DLD1 (cell line): ENCODE measurements around the gene PPP1R14B.

ENCODE experiments used
- in situ Hi-C: cut with HindIII; loops from 2 replicates; pipeline ENCODE4 v1.10.0; 2017; ENCODE audit warnings: low sequenced_read_pairs

Gene PPP1R14B

DNA sequence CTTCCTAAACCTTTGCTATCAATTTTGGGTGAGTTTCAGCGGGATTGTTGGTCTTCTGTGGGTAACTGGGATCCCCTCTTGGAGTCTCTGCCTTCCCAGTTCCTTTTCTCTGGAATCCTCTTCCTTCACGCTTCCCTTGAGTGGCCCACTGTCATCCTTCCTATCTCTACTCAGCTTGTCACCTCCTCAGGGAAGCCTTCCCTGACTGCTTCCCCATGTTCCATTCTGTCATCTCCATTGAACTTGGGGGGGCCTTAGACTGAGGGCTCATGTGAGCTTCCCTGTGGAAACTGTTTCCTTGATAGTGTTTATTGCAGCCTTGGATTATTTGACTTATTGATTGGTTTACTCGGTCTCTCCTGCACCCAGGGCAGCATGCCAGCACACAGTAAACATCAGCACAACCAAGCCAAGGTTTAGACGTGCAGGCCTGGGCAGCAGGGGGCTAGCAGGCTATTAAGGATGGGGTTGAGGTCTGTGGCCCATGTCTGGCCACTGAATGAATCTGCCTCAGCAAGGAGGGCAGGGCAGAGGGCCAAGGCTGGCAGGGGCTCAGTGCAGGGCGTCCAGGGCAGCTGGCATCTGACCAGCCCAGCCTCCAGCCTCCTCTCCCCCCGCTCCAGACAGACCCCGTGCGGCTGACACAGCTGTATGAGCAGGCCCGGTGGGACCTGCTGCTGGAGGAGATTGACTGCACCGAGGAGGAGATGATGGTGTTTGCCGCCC lies 28.0 kb downstream of the PPP1R14B start:
- in situ Hi-C loops = no loop called here

DNA sequence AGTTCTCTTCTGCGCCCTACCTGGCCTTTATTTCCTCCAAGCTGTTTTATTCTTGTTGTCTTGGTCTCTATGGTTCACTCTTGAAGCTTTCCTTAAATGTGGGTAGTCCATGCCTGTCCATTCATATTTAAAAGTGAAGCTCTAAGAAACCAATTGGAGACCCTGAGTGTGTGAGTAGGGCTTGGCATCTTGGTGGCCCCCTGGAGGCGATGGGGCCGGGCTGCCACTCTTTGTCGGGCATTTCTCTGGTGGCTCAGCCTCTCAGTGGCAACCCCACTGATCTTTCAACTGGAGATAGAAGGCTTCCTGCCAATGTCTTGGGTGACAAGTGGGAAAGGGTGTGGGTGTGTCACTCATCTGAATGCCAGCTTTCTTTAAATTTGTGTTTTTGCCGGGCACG lies 29.9 kb downstream of the PPP1R14B start:
- in situ Hi-C loops = no loop called here

DNA sequence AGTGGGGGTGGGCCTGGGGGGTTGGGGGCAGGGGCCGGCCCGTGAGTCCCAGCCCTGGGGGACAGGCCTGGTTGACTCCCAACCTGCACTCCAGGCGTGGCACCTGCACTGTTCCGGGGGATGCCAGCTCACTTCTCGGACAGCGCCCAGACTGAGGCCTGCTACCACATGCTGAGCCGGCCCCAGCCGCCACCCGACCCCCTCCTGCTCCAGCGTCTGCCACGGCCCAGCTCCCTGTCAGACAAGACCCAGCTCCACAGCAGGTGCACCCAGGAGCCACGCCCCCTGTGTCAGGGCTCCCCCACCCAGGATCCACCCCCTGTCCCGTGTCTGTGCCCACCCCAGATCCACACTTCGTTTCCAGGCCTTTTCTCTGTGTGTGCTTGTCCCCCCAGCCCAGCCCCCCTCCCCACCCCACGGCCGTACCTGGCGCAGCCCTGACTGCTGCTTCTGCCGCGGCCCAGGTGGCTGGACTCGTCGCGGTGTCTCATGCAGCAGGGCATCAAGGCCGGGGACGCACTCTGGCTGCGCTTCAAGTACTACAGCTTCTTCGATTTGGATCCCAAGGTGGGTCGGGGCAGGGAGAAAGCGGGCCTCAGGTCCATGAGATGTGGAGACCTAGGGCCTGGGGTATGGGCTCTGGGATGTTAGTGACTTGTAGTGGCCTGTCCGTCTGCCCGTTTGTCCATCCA lies 35.4 kb downstream of the PPP1R14B start:
- in situ Hi-C loops = no loop called here

DNA sequence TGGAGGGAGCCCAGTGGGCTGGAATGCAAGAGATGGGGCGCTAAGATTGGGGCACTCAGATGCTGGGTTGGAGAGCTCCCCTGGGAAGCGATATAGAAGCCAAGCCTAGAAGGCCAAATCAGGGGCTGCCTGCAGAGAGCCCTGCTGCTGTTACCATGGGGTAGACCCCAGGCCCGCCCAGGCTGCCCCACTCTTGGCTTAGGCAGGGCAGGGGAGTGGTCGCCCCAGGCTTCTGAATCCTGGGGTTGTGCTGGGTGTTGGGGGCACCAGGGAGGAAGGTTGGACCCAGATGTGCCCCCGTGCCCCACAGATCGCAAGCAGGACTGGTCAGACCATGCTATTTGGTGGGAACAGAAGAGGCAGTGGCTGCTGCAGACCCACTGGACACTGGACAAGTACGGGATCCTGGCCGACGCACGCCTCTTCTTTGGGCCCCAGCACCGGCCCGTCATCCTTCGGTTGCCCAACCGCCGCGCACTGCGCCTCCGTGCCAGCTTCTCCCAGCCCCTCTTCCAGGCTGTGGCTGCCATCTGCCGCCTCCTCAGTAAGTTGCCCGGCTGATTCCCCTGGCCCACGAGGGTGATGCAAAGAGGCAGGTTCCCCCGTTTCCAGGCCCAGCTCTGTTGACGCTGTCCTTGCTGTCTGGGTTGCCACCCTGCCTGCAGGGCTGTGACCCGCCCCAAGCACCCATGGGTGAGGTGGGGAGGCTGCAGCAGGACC lies 36.3 kb downstream of the PPP1R14B start:
- in situ Hi-C loops = no loop called here

DNA sequence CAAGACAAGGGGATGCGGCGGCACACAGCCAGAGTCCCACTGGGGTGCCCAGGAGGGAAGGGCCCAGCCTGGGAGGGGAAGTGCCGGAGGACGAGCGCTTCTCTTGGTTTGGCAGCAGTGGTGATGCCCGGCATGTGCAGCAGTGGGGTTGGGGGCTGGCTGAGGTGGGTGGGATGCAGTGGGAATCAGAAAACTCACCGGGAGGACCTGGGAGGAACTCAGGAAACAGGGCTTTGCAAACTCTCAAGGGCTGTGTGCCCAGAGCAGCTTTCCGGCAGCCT lies 37.2 kb downstream of the PPP1R14B start:
- in situ Hi-C loops = no loop called here

DNA sequence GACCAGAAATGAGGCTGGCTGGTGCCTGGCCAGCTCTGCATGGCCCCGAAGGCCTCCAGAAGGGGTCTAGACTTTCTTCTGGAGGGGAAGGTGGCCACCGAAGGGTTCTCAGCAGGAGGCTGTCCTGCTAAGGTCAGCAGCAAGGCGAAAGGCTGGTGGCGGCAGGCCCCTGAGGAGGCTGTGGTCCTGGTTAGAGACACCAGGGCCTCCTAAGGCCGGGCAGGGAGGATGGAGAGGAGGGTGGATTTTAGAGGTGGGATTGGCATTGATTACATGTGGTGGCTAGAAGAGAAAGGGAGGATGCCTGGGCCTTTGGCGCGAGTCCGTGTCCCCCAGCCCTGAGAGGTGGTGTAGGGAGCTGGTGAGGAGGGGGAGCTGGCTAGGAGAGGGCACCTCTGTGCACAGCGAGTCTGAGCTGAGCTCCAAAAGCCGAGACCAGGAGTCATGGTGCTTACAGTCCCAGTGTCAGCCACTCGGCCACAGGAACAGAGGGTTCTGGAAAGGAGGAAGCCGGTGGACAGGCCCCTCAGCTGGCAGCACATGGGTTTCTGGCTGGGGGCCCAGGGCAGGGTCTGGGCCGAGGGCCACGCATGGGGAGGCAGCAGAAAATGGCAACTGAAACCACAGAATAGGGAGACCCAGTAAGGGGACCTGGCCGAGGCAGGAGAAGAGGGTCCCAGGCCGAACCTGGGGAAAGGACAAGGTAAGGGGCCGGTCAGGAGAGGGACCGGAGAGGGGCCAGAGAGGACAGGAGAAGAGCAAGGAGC lies 37.8 kb downstream of the PPP1R14B start:
- in situ Hi-C loops = no loop called here

DNA sequence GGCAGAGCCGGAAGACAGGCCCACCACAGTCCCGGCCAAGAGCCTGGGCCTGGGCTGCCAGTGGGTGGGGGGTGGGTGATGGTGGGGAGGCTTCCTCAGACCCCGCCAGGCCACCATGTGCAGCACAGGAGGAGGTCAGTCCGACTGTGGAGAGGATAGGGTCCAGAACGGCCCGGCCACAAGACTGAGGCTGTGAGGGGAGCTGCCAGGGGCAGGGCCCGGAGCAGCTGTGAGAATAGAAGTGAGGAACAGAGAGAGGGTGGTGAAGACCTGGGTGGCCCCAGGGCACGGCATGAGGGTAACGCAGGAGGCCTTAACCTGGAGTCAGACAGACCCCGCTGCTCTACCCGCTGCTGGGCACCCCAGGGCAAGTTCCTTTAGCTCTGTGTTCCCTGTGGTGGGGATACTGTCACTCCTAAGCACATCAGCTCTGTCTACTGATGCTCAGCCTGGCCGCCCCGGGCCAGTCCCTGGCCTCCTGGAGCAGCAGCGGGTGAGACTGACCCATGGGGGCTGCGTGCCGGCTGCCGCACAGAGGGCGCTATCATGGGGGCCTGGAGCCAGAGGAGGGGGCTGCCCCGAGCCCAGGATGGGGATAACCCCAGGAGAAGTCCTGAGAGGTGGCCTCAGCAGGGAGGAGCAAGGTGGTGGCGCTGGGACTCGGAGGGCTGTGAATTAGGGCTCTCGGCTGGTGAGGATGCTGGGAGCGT lies 38.5 kb downstream of the PPP1R14B start:
- in situ Hi-C loops = no loop called here

DNA sequence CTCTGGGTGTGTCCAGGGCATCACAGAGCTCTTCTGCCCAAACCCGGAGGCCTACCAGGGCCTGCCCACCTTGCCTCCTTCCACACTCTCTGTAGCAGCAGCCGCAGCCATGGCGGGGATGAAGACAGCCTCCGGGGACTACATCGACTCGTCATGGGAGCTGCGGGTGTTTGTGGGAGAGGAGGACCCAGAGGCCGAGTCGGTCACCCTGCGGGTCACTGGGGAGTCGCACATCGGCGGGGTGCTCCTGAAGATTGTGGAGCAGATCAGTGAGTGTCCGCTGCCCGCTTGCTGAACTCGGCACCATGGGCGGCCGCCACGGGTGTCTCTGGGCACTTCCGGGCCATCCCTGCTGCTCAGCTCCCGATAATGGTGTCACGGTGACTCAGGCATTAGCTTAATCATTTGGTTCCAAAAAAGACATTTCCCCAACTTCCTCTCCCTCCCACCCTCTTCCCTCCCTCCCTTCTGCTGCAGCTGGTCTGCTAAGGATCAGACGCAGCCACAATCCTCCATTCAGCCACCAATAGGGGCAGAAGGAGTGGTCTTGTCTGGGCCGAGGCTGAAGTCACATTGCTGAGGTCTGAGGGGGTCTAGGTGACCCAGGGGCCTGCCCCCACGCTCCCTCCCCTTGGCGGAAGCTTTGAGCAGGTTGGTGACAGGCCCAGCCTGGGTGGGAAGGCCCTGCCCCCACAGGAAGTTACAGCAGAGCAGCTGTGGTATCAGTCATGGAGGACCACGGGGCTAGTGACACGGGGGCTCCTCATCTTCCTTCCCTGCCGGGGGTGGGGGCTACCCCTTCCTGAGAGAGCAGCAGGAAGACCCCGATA lies 39.3 kb downstream of the PPP1R14B start:
- in situ Hi-C loops = no loop called here

DNA sequence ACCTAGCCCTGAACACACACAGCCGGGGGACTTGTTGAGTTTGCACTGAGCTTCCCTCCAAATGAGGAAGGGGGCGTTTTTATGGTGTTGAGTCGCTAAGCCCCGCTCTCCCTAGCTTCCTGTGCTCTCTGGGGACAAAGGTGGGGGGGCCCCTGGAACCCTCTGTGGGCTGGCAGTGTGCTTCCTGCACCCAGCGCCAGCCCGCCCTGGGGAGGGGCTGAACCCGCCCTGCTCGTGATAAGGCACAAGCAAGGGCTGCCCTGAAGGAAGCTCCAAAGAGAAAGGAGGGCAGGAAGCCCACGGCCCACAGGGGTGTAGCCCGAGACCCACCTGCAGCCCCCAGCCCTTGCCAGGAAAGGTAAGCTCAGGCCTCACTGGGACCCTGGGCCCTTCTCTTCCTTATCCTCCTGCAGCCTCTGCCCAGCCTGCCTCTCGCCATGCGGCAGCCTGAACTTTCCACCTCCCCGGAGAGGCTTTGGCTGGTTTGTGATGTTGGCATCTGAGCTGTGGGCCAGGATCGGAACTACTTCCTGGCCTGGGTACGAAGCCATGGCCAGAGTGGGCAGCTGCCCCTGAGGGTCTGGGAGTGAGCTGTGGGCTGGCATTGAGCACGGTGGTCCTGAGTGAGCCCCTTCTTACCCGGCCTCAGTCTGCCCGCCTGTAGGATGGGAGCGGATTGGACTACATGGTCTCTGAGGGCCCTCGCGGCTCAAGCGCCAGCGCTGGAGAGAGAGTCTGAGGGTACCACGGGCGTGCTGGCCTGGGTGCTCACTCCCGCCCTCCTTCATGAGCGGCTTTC lies 40.1 kb downstream of the PPP1R14B start, which contains the start of gene FERMT3:
Gene FERMT3 (plus strand): TSS at position 265 of the 799 bp plus-strand sequence. CDS start 644 bp downstream, outside the sequence.
- in situ Hi-C loops = no loop called here

DNA sequence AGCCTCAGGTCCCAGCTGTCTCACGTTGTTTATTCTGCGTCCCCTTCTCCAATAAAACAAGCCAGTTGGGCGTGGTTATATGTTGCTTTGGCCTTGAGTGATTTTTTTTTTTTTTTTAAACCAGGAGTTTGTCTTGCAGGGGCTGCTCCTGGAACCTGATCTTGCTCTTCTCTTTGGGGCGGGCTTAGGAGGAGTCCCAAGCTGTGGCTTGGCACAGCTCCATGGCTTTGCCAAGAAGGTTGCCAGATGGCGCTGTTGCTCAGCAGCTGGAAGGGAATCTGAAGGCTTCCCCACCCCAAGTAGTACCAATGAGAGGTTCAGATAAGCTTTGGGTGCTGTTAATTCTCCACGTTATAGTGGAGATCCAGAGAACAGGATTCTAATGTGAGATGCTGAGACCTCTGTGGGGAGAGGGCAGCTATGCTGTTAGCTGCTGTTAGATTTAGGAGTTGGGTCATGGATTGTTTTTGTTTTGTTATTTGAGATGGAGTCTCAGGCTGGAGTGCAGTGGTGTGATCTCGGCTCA lies 42.2 kb downstream of the PPP1R14B start:
- in situ Hi-C loops = no loop called here

DNA sequence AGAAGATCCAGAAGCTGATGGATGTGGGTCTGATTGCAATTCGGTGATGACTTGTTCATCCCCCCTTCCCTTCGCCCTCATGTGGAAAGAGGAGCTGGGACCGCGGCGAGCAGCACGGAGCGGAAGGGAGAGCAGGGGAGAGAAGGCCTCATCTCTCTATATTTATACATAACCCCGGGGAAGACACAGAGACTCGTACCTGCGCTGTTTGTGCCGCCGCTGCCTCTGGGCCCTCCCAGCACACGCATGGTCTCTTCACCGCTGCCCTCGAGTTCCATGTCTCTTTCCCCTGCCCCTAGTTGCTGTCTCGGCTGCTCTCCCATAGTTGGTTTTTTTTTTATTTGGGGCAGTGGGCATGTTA lies 42.7 kb downstream of the PPP1R14B start:
- in situ Hi-C loops = no loop called here

DNA sequence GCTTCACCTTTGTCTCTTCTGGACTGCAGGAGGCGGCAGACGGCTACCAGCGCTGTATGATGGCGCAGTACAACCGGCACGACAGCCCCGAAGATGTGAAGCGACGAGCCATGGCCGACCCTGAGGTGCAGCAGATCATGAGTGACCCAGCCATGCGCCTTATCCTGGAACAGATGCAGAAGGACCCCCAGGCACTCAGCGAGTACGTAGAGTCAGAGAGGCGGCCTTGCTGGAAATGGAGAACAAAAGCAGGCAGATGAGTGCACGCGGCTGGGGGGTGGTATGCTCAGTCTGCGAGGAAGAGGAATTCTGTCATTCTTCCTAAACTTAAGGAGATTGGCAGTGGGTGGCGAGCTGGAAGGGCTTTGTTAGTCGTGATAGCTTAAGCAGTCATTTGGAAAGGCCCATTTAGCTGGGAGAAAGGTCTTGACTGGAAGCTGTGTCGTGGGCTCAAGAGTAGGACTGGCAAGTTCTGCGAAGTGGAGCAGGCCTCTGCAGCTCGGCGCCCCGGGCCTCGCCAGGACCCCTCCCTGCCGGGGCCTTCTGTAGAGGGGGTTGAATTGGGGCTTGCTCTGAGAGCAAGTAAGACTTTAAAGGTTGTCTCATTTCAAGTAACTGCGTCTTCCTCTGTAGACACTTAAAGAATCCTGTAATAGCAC lies 43.2 kb downstream of the PPP1R14B start:
- in situ Hi-C loops = no loop called here

DNA sequence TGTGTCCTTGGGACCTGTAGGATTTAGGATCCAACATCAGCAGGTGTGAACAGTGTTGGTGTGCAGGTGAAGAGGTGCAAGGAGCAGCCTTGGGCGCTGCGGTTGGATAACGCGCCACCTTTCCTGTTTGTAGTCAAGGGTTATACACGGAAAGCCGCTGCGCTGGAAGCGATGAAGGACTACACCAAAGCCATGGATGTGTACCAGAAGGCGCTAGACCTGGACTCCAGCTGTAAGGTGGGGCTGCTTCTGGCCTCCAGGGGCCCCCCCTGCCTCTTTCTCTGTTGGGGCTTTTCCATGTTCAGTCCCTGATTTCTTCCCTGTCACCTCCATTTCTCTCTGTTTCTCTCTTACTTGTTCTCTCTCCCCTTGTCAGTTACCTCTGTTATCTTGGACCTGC lies 43.8 kb downstream of the PPP1R14B start:
- in situ Hi-C loops = no loop called here

DNA sequence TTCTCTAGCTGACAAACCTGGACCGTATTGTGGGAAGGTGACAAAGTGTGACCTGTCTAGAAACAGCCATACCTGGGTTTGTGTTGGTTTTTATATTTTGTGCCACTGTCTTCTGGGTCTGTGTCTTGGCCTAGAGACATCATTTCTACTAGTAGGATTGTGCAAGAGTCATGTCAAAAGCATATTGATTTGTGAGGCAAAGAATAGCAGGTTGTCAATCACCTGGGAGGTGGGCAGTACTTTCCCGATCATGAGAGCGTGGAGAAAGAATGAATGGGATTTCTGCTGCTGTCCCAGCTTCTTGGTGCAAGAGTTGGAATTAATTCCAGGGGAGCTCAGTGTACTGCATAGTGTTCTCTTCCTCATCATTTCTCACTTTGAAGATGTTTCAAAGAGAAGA lies 45.2 kb downstream of the PPP1R14B start:
- in situ Hi-C loops = no loop called here

DNA sequence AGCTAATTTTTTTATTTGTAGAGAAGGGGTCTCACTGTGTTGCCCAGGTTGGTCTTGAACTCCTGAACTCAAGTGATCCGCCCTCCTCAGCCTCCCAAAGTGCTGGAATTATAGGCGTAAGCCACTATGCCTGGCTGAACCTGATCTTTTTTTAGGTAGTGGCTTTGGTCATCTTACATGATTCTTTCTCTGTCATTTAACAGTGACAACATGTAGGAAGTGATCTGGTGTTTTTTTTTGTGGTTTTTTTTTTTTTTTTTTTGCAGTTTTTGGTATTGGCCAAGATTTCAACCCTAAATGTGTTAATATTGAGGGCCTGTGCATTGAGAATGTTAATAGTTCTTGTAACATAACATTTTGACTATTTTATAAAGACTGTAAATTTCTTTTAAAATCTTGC lies 48.2 kb downstream of the PPP1R14B start:
- in situ Hi-C loops = no loop called here

DNA sequence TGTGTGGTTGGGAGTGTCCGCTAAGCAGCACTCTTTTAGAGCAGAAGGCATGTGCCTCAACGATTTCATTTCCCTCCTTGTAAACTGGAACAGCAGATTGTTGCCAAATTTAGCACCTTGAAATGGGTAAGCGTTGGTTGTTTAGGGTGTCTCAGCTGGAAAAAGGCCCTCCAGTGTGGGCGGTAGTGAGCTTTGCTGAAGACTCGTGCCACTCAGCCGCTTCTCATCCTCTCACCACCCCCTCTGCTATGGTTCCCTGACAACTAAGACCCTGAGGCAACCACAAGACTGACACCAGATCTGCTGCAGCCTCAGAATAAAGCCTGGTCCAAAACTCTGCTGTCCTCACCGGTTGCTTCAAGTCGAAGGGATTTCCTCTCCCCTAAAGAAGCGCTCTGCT lies 50.1 kb downstream of the PPP1R14B start:
- in situ Hi-C loops = no loop called here
